HEK293 (cell line): ENCODE results near the gene IL1B.

Experiments
- CTCF ChIA-PET: fragments of 350-600 bp; formaldehyde crosslinking; extraction: SDS; loops from one replicate; lab custom pipeline; 2021; ENCODE audit warnings: antibody characterized with exemption; lab: Yijun Ruan, JAX
- POLR2A ChIA-PET: fragments of 300-600 bp; formaldehyde crosslinking; extraction: SDS; loops from one replicate; lab custom pipeline; 2020; ENCODE audit warnings: antibody characterized with exemption, inconsistent platforms; lab: Yijun Ruan, JAX
- H3K27ac ChIP-seq: fragments of 200-500 bp; sonication (Bioruptor generic); 2 replicates; pipeline ENCODE4 v1.5.1; 2014; ENCODE audit warnings: low read depth, low read length, control low read depth, inconsistent platforms; ENCODE audit errors: extremely low read depth
- H3K36me3 ChIP-seq, 2 experiments: fragments of 200-500 bp in 1 of 2; sonication (Bioruptor generic) in 1 of 2; 1 replicate in 1 of 2; 2 replicates in 1 of 2; pipeline ENCODE4 v1.5.1; 2014 to 2017; ENCODE audit warnings: inconsistent platforms in 2 of 2, low read length in 2 of 2; ENCODE audit not compliant: control insufficient read depth in 2 of 2, insufficient read depth in 1 of 2
- H3K4me1 ChIP-seq: fragments of 200-500 bp; sonication (Bioruptor generic); 2 replicates; pipeline ENCODE4 v1.5.1; 2014; ENCODE audit warnings: mild to moderate bottlenecking, low read length, inconsistent platforms; ENCODE audit not compliant: control insufficient read depth, insufficient read depth
- H3K4me3 ChIP-seq: 2 replicates; pipeline ENCODE4 v1.5.1; 2011; ENCODE audit warnings: low read depth, mild to moderate bottlenecking, control low read depth, low read length, moderate library complexity
- H3K9me3 ChIP-seq: fragments of 200-500 bp; sonication (Bioruptor generic); 2 replicates; pipeline ENCODE4 v1.5.1; 2014; ENCODE audit warnings: low read depth, low read length, inconsistent platforms; ENCODE audit not compliant: control insufficient read depth, insufficient read depth
- BCL11A ChIP-seq: fragments of 450-650 bp; formaldehyde crosslinking; IDR thresholded peaks from 2 replicates; pipeline ENCODE4 v1.5.1; 2016; ENCODE audit warnings: low read depth, missing biosample characterization, missing genetic modification characterization
- GFI1B ChIP-seq: fragments of 450-650 bp; formaldehyde crosslinking; IDR thresholded peaks from 2 replicates; pipeline ENCODE4 v1.5.1; 2016; ENCODE audit warnings: missing biosample characterization, missing genetic modification characterization
- GLI2 ChIP-seq: fragments of 450-650 bp; formaldehyde crosslinking; IDR thresholded peaks from 2 replicates; pipeline ENCODE4; 2017; ENCODE audit warnings: missing biosample characterization, missing genetic modification characterization, low read depth, borderline replicate concordance
- OSR2 ChIP-seq: fragments of 450-650 bp; formaldehyde crosslinking; IDR thresholded peaks from 2 replicates; pipeline ENCODE4 v1.5.1; 2016; ENCODE audit warnings: missing biosample characterization, missing genetic modification characterization
- PRDM10 ChIP-seq: fragments of 450-650 bp; formaldehyde crosslinking; IDR thresholded peaks from 2 replicates; pipeline ENCODE4 v1.5.1; 2016; ENCODE audit warnings: missing biosample characterization, missing genetic modification characterization
- ZBTB44 ChIP-seq: fragments of 450-650 bp; IDR thresholded peaks from 2 replicates; pipeline ENCODE4 v1.5.1; 2018; ENCODE audit warnings: missing biosample characterization, mild to moderate bottlenecking, missing genetic modification characterization
- ZEB2 ChIP-seq: fragments of 450-650 bp; formaldehyde crosslinking; IDR thresholded peaks from 2 replicates; pipeline ENCODE4 v1.5.1; 2016; ENCODE audit warnings: missing biosample characterization, missing genetic modification characterization
- ZFHX2 ChIP-seq: fragments of 450-650 bp; formaldehyde crosslinking; conservative IDR thresholded peaks from 2 replicates; pipeline ENCODE4 v1.5.1; 2016; ENCODE audit warnings: missing biosample characterization, missing genetic modification characterization
- ZIC2 ChIP-seq: fragments of 450-650 bp; formaldehyde crosslinking; IDR thresholded peaks from 2 replicates; pipeline ENCODE4 v1.5.1; 2016; ENCODE audit warnings: missing biosample characterization, missing genetic modification characterization
- ZNF16 ChIP-seq: fragments of 450-650 bp; formaldehyde crosslinking; IDR thresholded peaks from 2 replicates; pipeline ENCODE4 v1.5.1; 2016; ENCODE audit warnings: low read depth, missing biosample characterization, missing genetic modification characterization
- ZNF274 ChIP-seq, 2 experiments: fragments of 200-500 bp in 1 of 2; fragments of 450-650 bp in 1 of 2; sonication (Bioruptor generic) in 1 of 2; formaldehyde crosslinking in 1 of 2; IDR thresholded peaks; 2 replicates each; pipeline versions ENCODE4 v1.5.1 to v1.6.1; 2014 to 2016; ENCODE audit warnings: borderline replicate concordance in 1 of 2, inconsistent platforms in 1 of 2, low read length in 1 of 2, missing biosample characterization in 1 of 2, missing genetic modification characterization in 1 of 2
- ZNF280C ChIP-seq: fragments of 450-650 bp; formaldehyde crosslinking; IDR thresholded peaks from 2 replicates; pipeline ENCODE4 v1.5.1; 2016; ENCODE audit warnings: missing biosample characterization, missing genetic modification characterization
- ZNF391 ChIP-seq: fragments of 450-650 bp; formaldehyde crosslinking; IDR thresholded peaks from 2 replicates; pipeline ENCODE4 v1.5.1; 2016; ENCODE audit warnings: low read depth, missing biosample characterization, missing genetic modification characterization, borderline replicate concordance
- ZNF426 ChIP-seq: fragments of 450-650 bp; formaldehyde crosslinking; IDR thresholded peaks from 2 replicates; pipeline ENCODE4 v1.5.1; 2017; ENCODE audit warnings: missing biosample characterization, missing genetic modification characterization, mild to moderate bottlenecking, inconsistent platforms, moderate library complexity
- ZNF433 ChIP-seq: fragments of 450-650 bp; formaldehyde crosslinking; IDR thresholded peaks from 2 replicates; pipeline ENCODE4 v1.5.1; 2016; ENCODE audit warnings: missing biosample characterization, missing genetic modification characterization, low read depth
- ZNF521 ChIP-seq: fragments of 450-650 bp; formaldehyde crosslinking; IDR thresholded peaks from 2 replicates; pipeline ENCODE4 v1.5.1; 2017; ENCODE audit warnings: missing biosample characterization, mild to moderate bottlenecking, missing genetic modification characterization
- ZNF600 ChIP-seq: fragments of 450-650 bp; formaldehyde crosslinking; IDR thresholded peaks from 2 replicates; pipeline ENCODE4 v1.5.1; 2016; ENCODE audit warnings: missing biosample characterization, missing genetic modification characterization
- ZNF792 ChIP-seq: fragments of 450-650 bp; formaldehyde crosslinking; IDR thresholded peaks from 2 replicates; pipeline ENCODE4 v1.5.1; 2016; ENCODE audit warnings: missing biosample characterization, missing genetic modification characterization

IL1B gene

GRCh38 chr2:112881217-112881985 is 44.8 kb upstream of the IL1B start:
- no peak overlapping the region for H3K4me3 ChIP-seq
- no peak for TF ChIP-seq ZBTB44 (tag by site-specific recombination)
- 0 out of 2 replicates have a peak, but pooled peaks have one; percentile 39 for TF ChIP-seq ZNF600 (tag by site-specific recombination)
- peak; percentile 22; the same call in 1 of the 2 replicates for TF ChIP-seq PRDM10
- no peak for TF ChIP-seq ZNF280C
- TF ChIP-seq ZNF792, result no peak
- TF ChIP-seq ZIC2 (tag by site-specific recombination), result 0 out of 2 replicates have a peak, but pooled peaks have one; percentile 38
- no peak for TF ChIP-seq BCL11A (tag by site-specific recombination)
- TF ChIP-seq OSR2 (tag by site-specific recombination), result peak; percentile 78
- TF ChIP-seq ZFHX2, result peak; percentile 58
- no peak for TF ChIP-seq ZNF433 (tag by site-specific recombination)
- TF ChIP-seq, all 188 proteins: peak for 5
- ChIA-PET CTCF (interaction anchor here (0.6 kb wide), 2 partner anchors 62 to 63 kb away, joined by 3 read pairs; no protein-coding TSS in a partner anchor), POLR2A (no interaction called here)
- no peak overlapping the region for H3K27ac ChIP-seq
- peaks cover 2% of the 10 kb centered on the region; the same call in 1 of the 2 replicates for H3K4me1 ChIP-seq
- H3K36me3 ChIP-seq, result no peaks in the 10 kb centered on the region
- H3K9me3 ChIP-seq, result no peaks in the 10 kb centered on the region

- Histone ChIP-seq H3K4me3 (no peak overlapping the region), H3K4me1 (peaks cover 2% of the 10 kb centered on the region; the same call in 1 of the 2 replicates), H3K36me3 (no peaks in the 10 kb centered on the region), H3K27ac (no peak overlapping the region), H3K9me3 (no peaks in the 10 kb centered on the region)
- ChIA-PET CTCF (interaction anchor here (0.7 kb wide), 1 partner anchor 29 kb away, joined by 5 read pairs; no protein-coding TSS in a partner anchor), POLR2A (no interaction called here)
- TF ChIP-seq ZEB2, result no peak
- no peak for TF ChIP-seq ZNF16 (tag by site-specific recombination)
- TF ChIP-seq ZNF391 (tag by site-specific recombination), result no peak
- TF ChIP-seq GFI1B, result no peak
- no peak for TF ChIP-seq GLI2
- no peak for TF ChIP-seq ZNF521
- no peak for TF ChIP-seq ZNF274 (IDR thresholded peaks at IDR 0.05; ENCODE audit: low read length)
- TF ChIP-seq ZNF274 (tag by site-specific recombination; IDR thresholded peaks at IDR 0.05; ENCODE audit: borderline replicate concordance), result no peak
- TF ChIP-seq ZNF426, result no peak
These were observed 44.1 kb upstream of the IL1B start for GRCh38 chr2:112880696-112881095.
